Measurements from ENCODE around the gene HSPB9.

DNA sequence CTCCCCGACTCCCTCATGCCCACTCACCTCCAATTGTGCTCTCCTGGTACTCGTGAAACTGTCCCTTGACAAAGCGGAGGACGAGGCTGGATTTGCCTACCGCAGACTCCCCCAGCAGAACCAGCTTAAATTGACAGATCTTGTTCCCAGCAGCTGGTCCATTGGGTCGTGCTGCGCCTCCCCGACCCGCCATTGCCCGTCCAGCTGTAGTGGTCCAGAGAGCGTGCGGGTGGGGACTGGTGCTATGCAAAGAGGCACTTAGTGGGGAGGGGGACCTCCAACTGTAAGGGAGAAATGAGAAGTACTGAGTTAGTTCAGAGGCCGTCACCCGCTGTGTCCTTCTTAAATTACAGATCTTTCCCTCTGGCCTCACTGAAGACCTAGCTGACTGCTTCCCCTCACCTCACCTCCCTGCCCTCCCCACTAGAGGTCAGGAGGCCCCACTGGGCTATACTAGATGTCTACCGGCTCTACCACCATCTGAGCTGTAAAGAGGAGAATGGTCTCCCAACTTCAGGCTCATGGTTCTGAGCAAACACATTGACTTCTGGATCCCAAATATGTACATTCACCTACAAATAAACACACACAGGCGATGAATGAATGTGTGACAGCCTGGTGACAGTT lies 7.8 kb downstream of the HSPB9 start:
- TF ChIP-seq, protein P1, sequence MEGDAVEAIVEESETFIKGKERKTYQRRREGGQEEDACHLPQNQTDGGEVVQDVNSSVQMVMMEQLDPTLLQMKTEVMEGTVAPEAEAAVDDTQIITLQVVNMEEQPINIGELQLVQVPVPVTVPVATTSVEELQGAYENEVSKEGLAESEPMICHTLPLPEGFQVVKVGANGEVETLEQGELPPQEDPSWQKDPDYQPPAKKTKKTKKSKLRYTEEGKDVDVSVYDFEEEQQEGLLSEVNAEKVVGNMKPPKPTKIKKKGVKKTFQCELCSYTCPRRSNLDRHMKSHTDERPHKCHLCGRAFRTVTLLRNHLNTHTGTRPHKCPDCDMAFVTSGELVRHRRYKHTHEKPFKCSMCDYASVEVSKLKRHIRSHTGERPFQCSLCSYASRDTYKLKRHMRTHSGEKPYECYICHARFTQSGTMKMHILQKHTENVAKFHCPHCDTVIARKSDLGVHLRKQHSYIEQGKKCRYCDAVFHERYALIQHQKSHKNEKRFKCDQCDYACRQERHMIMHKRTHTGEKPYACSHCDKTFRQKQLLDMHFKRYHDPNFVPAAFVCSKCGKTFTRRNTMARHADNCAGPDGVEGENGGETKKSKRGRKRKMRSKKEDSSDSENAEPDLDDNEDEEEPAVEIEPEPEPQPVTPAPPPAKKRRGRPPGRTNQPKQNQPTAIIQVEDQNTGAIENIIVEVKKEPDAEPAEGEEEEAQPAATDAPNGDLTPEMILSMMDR (conservative IDR thresholded peaks at IDR 0.05; ENCODE audit: low read depth, low read length), result no peak
- no peak for TF ChIP-seq EZH2 (IDR thresholded peaks at IDR 0.05; ENCODE audit: borderline replicate concordance, low read depth, low read length, poor library complexity, severe bottlenecking)
